ENCODE measurements around the gene HOXC5.
A peak's percentile ranks its signal among the peaks of the same experiment; 100 is the strongest.
"Not testable (repeated sequence)": the region's sequence is repeated elsewhere in the genome, so short reads cannot be mapped to it uniquely, and the experiment has no call there.

The HOXC5 gene

DNA sequence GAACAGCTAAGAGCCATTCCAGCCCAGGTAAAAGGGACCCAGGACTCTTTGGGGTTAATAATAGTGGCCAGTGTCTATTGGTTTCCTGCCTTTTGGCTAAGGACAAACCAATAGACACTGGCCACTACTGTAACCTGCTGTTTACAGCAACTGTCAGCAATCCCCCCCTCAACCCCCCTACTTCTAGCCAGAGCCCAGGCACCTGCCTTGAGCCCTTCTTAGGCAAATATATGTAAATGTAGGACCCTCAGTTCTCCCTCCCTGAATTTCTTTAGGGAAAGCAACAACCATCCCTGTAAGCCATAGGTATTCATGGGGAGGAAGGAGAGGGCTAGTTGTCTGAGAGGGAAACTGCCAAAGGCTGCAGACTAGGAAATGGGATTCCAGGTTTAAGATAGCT lies 43.1 kb downstream of the HOXC5 start:
- DNase-seq: no peak

DNA sequence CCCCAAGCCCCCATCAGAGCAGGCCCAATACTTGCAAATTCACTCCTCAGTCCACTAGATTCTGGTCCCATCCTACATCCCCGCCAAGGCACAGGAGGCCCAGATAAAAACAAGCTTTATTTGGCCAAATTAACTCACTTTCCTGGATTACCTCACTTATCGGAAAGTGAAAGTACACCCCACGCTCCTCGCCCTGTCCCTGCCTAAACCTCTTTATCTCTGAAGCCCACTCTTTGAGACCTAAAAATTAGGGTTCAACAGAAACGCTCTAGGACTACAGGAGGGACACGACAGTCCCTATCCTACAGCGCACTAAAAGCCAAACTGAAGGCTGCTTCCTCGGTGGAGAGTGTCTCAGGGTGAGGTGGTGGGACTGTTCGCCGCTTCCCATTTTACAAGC lies 45.0 kb downstream of the HOXC5 start:
- not testable (repeated sequence) for DNase-seq

DNA sequence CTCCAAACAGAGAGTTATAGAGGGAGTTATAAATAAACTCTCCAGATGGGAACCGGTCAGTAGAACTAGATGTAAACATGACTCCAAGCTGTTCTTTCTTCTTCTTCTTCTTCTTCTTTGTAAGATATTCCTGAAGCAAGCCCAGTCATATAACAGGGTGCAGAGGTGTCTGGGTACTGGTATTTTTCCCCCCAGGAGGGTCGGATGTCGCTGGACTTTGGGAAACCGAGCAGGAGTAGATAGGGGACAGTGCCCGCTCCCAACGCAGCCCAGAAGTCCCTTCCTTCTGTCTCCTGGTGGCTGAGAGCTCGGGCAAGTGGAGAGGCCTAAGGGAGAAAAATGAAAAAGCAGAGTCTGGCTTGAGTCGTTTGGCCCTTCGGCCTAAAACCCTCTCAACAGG lies 46.3 kb downstream of the HOXC5 start:
- DNase-seq: not testable (repeated sequence)

DNA sequence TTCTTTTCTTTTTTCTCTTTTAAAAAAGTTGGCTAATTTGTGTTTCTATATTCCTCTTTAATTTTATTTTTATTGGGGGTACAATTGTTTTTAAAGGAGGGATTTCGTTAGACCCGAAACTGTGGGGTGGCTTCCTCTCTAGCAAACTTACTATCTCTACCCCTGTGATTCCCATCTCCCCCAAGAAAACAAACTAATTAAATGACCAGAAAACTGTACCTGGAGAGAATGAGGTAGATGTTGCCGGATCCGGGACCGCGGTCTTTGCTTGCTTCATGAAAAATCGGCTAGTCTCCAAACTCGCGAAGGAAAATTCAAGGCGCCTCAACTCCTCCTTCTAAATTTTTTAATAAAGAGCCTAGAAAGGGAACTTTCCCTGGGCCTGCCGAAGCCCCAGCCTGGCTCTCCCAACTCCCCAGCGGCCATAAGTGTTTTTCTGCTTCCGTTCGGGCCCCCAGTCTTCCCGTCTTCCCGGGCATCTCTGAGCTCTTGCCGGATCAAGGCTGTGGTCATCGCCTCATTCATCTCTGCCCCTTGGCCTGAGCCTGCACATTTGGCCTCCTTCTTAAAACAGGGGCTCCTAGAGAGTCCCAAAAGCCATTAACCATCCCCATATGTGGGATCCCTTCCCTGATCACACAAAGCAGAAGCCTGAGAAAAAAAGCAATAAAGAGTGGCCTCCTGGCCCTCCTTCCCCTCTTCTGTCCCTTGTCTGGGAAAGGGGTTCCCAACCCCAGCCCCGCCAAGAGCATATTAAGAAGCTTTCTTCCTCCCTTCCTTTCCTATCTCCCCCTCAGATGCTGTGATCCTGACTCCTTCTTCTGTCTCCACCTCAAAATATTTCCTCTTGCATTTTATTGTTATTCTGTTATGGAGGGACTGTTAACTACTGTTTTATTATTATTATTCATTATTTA lies 47.4 kb downstream of the HOXC5 start:
- not testable (repeated sequence) for DNase-seq

DNA sequence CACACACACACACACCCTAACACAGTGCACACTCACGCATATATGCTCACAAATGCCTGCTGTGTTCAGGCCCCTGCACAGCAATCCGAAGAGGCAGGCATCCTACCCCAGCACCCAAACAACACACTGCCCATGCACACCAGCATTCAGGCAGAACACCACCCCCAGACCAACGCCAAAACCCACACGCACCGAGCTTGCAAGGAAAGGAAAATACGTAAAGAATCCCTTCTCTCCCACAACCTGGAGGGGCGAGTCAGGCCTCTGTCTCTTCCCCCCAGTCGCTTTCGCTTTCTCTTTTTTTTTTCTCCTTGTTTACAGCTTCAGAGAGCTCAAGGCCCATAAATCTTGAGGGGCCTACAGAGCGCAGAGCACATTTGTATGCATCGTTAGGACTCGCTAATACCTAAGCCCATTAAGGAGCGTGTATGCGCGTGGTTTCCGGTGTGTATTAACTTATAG lies 48.2 kb downstream of the HOXC5 start:
- not testable (repeated sequence) for DNase-seq

DNA sequence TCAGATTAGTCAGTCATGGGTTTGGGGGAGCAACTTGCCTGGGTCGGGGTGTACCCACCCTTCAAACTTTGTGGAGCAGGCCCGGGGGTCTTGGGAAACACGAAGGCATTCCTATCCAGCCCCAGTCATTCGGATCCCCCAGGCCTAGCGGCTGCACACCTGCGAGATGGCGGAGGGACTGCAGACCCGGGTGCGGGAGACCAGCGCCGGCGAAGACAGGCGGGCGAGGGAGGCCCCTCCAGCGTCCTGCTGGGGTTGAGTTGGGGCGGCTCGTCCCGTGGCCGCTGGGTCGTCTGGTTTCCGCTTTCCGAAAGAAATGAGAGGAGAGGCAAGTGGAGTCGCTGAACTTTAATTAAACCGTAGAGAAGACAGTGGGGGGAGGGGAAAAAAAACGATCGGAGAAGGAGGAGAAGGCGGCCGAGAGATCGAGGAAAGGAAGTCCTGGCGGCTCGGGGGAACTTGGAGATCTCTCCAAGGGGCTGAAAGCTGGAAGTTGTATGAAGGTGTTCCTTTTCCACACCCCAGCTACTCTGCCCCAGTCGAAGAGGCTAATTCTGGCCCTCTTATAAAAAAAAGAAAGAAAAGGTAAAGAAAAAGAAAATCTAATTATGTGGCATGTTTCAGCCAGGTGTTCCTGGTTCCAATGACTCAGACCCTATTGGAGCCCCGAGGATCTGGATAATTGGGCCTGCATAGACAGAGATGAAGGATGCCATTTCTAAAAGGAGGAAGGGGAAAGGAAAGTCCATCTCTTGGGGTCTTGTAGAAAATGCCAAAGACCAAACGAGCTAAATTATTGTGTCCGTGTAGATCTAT lies 48.9 kb downstream of the HOXC5 start:
- not testable (repeated sequence) for DNase-seq

DNA sequence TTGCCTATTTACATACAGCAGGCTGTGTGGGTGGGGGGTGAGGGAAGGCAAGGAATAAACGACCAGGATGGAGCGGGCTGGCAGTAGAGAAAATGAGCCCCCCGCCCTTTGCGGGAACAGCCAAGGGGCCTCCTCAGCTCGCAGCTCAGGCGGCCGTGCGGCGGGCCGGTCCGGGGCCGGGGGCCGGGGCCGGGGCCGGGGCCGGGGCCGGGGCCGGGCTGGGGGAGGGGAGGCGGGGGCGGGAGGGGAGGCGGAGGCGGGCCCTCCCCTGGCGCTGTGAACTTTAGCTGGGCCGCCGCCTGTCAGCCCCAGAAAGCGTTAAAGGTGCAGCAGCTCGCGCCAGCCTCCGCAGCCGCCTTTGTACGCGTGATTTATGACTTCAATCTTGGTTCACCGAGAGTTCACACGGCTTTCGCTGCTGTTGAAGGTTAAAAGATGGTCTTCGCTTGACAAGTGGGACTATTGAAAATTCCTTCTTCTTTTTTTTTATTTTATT lies 49.6 kb downstream of the HOXC5 start:
- DNase-seq: peak; percentile 38

All from NCI-H2227 treated with DMSO at 0.1 percent for 48 hours (cell line).